GM12878 (cell line): ENCODE data around the gene ELAC1. TPM values are rescaled to one million over a fixed set of nuclear protein-coding genes. Genes with fewer than 3 reads are reported as not detected.

ENCODE experiments used
- ATF7 ChIP-seq: fragments of 450-650 bp; IDR thresholded peaks from 2 replicates; pipeline ENCODE4 v1.6.1; 2016; ENCODE audit warnings: low read depth, mild to moderate bottlenecking
- BHLHE40 ChIP-seq, 2 experiments: fragments of 450-650 bp in 1 of 2; IDR thresholded peaks; 2 replicates each; pipeline ENCODE4 v1.6.1; 2011 to 2017; ENCODE audit warnings: low read depth in 2 of 2, borderline replicate concordance in 1 of 2, improper control_type of control experiment in 1 of 2, low read length in 1 of 2, mild to moderate bottlenecking in 1 of 2
- BMI1 ChIP-seq: fragments of 450-650 bp; IDR thresholded peaks from 2 replicates; pipeline ENCODE4 v1.6.1; 2016; ENCODE audit warnings: mild to moderate bottlenecking, moderate library complexity, borderline replicate concordance
- IRF5 ChIP-seq: fragments of 450-650 bp; IDR thresholded peaks from 2 replicates; pipeline ENCODE4 v1.6.1; 2017; ENCODE audit warnings: borderline replicate concordance
- KLF5 ChIP-seq: fragments of 450-650 bp; IDR thresholded peaks from 2 replicates; pipeline ENCODE4 v1.6.1; 2014; ENCODE audit warnings: mild to moderate bottlenecking; ENCODE audit not compliant: partially characterized antibody
- MAX ChIP-seq: IDR thresholded peaks from 2 replicates; pipeline ENCODE4 v1.6.1; 2012; ENCODE audit warnings: low read depth, low read length, improper control_type of control experiment
- MXI1 ChIP-seq: fragments of 150-350 bp; IDR thresholded peaks from 2 replicates; pipeline ENCODE4 v1.6.1; 2011; ENCODE audit warnings: low read depth, mild to moderate bottlenecking, inconsistent platforms, low read length, improper control_type of control experiment
- MYC ChIP-seq: IDR thresholded peaks from 2 replicates; pipeline ENCODE4 v1.6.1; 2011; ENCODE audit warnings: mild to moderate bottlenecking, low read length, moderate library complexity, inconsistent platforms; ENCODE audit not compliant: insufficient read depth, insufficient replicate concordance, insufficient read length, severe bottlenecking
- NFIC ChIP-seq: IDR thresholded peaks from 2 replicates; pipeline ENCODE4 v1.6.1; 2012; ENCODE audit warnings: low read depth, mild to moderate bottlenecking, inconsistent platforms, low read length, moderate library complexity
- NFXL1 ChIP-seq: fragments of 450-650 bp; IDR thresholded peaks from 2 replicates; pipeline ENCODE4 v1.6.1; 2017; ENCODE audit warnings: antibody characterized with exemption, mild to moderate bottlenecking, borderline replicate concordance
- NFYA ChIP-seq: IDR thresholded peaks from 2 replicates; pipeline ENCODE4 v1.6.1; 2011; ENCODE audit warnings: low read depth, mild to moderate bottlenecking, low read length, improper control_type of control experiment, borderline replicate concordance
- PRDM15 ChIP-seq: fragments of 450-650 bp; formaldehyde crosslinking; IDR thresholded peaks from 2 replicates; pipeline ENCODE4 v1.4.0; 2020; ENCODE audit warnings: mild to moderate bottlenecking, moderate library complexity
- RB1 ChIP-seq: fragments of 450-650 bp; formaldehyde crosslinking; IDR thresholded peaks from 2 replicates; pipeline ENCODE4 v1.6.1; 2017; ENCODE audit warnings: mild to moderate bottlenecking, borderline replicate concordance
- RCOR1 ChIP-seq: conservative IDR thresholded peaks from 2 replicates; pipeline ENCODE4 v1.6.1; 2012; ENCODE audit warnings: low read depth, low read length, improper control_type of control experiment
- RUNX3 ChIP-seq: IDR thresholded peaks from 2 replicates; pipeline ENCODE4 v1.6.1; 2012; ENCODE audit warnings: low read length, inconsistent platforms
- SMAD5 ChIP-seq: IDR thresholded peaks from 2 replicates; pipeline ENCODE4 v1.6.1; 2016; ENCODE audit warnings: antibody characterized with exemption, low read depth
- SMC3 ChIP-seq: IDR thresholded peaks from 2 replicates; pipeline ENCODE4 v1.6.1; 2011; ENCODE audit warnings: low read length, improper control_type of control experiment, borderline replicate concordance
- SP1 ChIP-seq: IDR thresholded peaks from one replicate; pipeline ENCODE4 v1.6.1; 2011; ENCODE audit warnings: low read depth, low read length
- USF1 ChIP-seq: IDR thresholded peaks from 2 replicates; pipeline ENCODE4 v1.6.1; 2011; ENCODE audit warnings: borderline replicate concordance, low read depth, mild to moderate bottlenecking, moderate library complexity, mixed read lengths, low read length; ENCODE audit not compliant: insufficient read depth; ENCODE audit errors: extremely low read length
- ZBTB33 ChIP-seq: fragments of 450-650 bp; IDR thresholded peaks from 2 replicates; pipeline ENCODE4 v1.6.1; 2017; ENCODE audit warnings: mild to moderate bottlenecking
- ZNF622 ChIP-seq: fragments of 450-650 bp; IDR thresholded peaks from 2 replicates; pipeline ENCODE4 v1.6.1; 2017; ENCODE audit warnings: mild to moderate bottlenecking, inconsistent platforms
- polyA plus RNA-seq, 11 experiments: library from polyadenylated mRNA; depleted of rRNA in 4 of 11; unstranded in 6 of 11; stranded (reverse) in 5 of 11; fragments of >200 nt; fragmentation: Nextera tagmentation in 4 of 11; fragmentation: Illumina TruSeq in 1 of 11; extraction: Ambion mirVana in 4 of 11; extraction: Trizol in 1 of 11; gene quantifications; 1 replicate in 1 of 11; 2 replicates in 10 of 11; pipeline versions ENCODE4 v1.2.1 to v1.2.3, GENCODE V29; 2011 to 2016; ENCODE audit warnings: inconsistent platforms in 2 of 11, missing spikeins in 2 of 11, low read depth in 1 of 11
- total RNA-seq, 4 experiments: library from RNA; depleted of rRNA in 3 of 4; stranded (reverse); fragments of >200 nt in 3 of 4; fragmentation: Illumina TruSeq in 1 of 4; extraction: Trizol in 1 of 4; gene quantifications; 2 replicates each; pipeline versions ENCODE4 v1.2.1 to v1.2.3, GENCODE V29; 2013 to 2021

ELAC1 gene
- total and polyA plus RNA-seq, 10 of the 15 experiments (the other 5 are each of a cell fraction or from before 2014, with no cell fraction given), result 4.9 to 23.0 (median 9.8) TPM

- TF ChIP-seq MYC (no peak), KLF5 (peak; percentile 37), ZNF622 (no peak), BHLHE40 (IDR thresholded peaks at IDR 0.05; ENCODE audit: borderline replicate concordance in 1 of 2, low read depth in 2 of 2, low read length in 1 of 2) (peak; percentile 12 to 67; a peak in 2 of 4 replicates), NFXL1 (0 out of 2 replicates have a peak, but pooled peaks have one; percentile 46), MAX (no peak; the same call in 1 of the 2 replicates), ZBTB33 (no peak), NFYA (no peak), MXI1 (peak; percentile 69), SP1 (no peak), SMC3 (no peak), ATF7 (no peak), NFIC (no peak), RB1 (peak; percentile 93; the same call in 1 of the 2 replicates), IRF5 (no peak), BMI1 (no peak), PRDM15 (CRISPR knock-in tag) (no peak), RUNX3 (peak; percentile 36; the same call in 1 of the 2 replicates), SMAD5 (no peak; the same call in 1 of the 2 replicates), USF1 (no peak), RCOR1 (no peak)
These were observed at the start of gene ELAC1 (continued) for GRCh38 chr18:50967714-50968661.
